K562 (cell line): Measurements from ENCODE around the gene IL18RAP. TPM values are rescaled to one million over a fixed set of nuclear protein-coding genes. Genes with fewer than 3 reads are reported as not detected.

Experiments used
- ELF4 ChIP-seq: fragments of 450-650 bp; formaldehyde crosslinking; IDR thresholded peaks from 2 replicates; pipeline ENCODE4 v1.4.0; 2022; ENCODE audit warnings: missing genetic modification characterization
- LCOR ChIP-seq: sonication (generic); formaldehyde crosslinking; IDR thresholded peaks from 2 replicates; pipeline ENCODE4 v1.8.0; 2022; ENCODE audit warnings: mild to moderate bottlenecking, missing genetic modification reagents
- PHF21A ChIP-seq: fragments of 450-650 bp; IDR thresholded peaks from 2 replicates; pipeline ENCODE4 v1.6.1; 2017; ENCODE audit warnings: low read depth, borderline replicate concordance
- REST ChIP-seq, 2 experiments: fragments of 450-650 bp; formaldehyde crosslinking in 1 of 2; IDR thresholded peaks; 2 replicates each; pipeline versions ENCODE4 v1.4.0 to v1.6.1; 2014 to 2020; ENCODE audit warnings: mild to moderate bottlenecking in 2 of 2, borderline replicate concordance in 1 of 2, low read depth in 1 of 2
- SMAD3 ChIP-seq: fragments of 450-650 bp; formaldehyde crosslinking; conservative IDR thresholded peaks from 2 replicates; pipeline ENCODE4 v1.4.0; 2020; ENCODE audit warnings: mild to moderate bottlenecking
- ZBTB12 ChIP-seq: fragments of 250-450 bp; sonication (Bioruptor Pico); IDR thresholded peaks from 2 replicates; pipeline ENCODE4 v1.4.0; 2020
- ZBTB17 ChIP-seq: fragments of 450-650 bp; formaldehyde crosslinking; IDR thresholded peaks from 2 replicates; pipeline ENCODE4 v1.4.0; 2020; ENCODE audit warnings: mild to moderate bottlenecking
- ZFP1 ChIP-seq: fragments of 450-650 bp; formaldehyde crosslinking; IDR thresholded peaks from 2 replicates; pipeline ENCODE4 v1.4.0; 2020; ENCODE audit warnings: mild to moderate bottlenecking, mixed read lengths
- ZNF449 ChIP-seq: fragments of 250-450 bp; sonication (Bioruptor Pico); IDR thresholded peaks from 2 replicates; pipeline ENCODE4 v1.8.0; 2022; ENCODE audit warnings: moderate library complexity, mild to moderate bottlenecking, inconsistent platforms
- ZNF589 ChIP-seq: fragments of 200-800 bp; sonication (Bioruptor generic); IDR thresholded peaks from 2 replicates; pipeline ENCODE4 v1.6.1; 2016; ENCODE audit warnings: low read depth, missing genetic modification characterization, missing compliant biosample characterization
- polyA plus RNA-seq, 8 experiments: library from polyadenylated mRNA; depleted of rRNA in 4 of 8; stranded (reverse) in 5 of 8; unstranded in 3 of 8; fragments of >200 nt; fragmentation: Nextera tagmentation in 2 of 8; fragmentation: Illumina TruSeq in 1 of 8; extraction: Ambion mirVana in 2 of 8; extraction: Trizol in 1 of 8; gene quantifications; 2 replicates each; pipeline versions ENCODE4 v1.2.1 to v1.2.3, GENCODE V29; 2011 to 2014; ENCODE audit warnings: inconsistent platforms in 1 of 8, missing spikeins in 1 of 8
- total RNA-seq, 7 experiments: library from RNA; depleted of rRNA in 6 of 7; stranded (reverse); fragments of >200 nt in 6 of 7; fragmentation: Illumina TruSeq in 2 of 7; extraction: Trizol in 2 of 7; gene quantifications; 2 replicates each; pipeline versions ENCODE4 v1.2.1 to v1.2.3, GENCODE V29; 2011 to 2021; ENCODE audit warnings: low replicate concordance in 1 of 7
- TF ChIP-seq, protein P1 (sequence below), 3 experiments: fragments of 200-800 bp in 1 of 3; fragments of 250-450 bp in 1 of 3; fragments of 450-650 bp in 1 of 3; sonication (Bioruptor Pico) in 1 of 3; sonication (Bioruptor generic) in 1 of 3; formaldehyde crosslinking in 1 of 3; IDR thresholded peaks; 2 replicates each; pipeline versions ENCODE4 v1.6.1 to v1.8.0; 2016 to 2022; ENCODE audit warnings: mild to moderate bottlenecking in 2 of 3, missing genetic modification characterization in 2 of 3, missing compliant biosample characterization in 1 of 3, moderate library complexity in 1 of 3

IL18RAP gene
- total and polyA plus RNA-seq, 9 of the 15 experiments (the other 6 are each of a cell fraction or from before 2014, with no cell fraction given): 1.1 to 20.5 (median 5.8) TPM

- TF ChIP-seq, protein P1, sequence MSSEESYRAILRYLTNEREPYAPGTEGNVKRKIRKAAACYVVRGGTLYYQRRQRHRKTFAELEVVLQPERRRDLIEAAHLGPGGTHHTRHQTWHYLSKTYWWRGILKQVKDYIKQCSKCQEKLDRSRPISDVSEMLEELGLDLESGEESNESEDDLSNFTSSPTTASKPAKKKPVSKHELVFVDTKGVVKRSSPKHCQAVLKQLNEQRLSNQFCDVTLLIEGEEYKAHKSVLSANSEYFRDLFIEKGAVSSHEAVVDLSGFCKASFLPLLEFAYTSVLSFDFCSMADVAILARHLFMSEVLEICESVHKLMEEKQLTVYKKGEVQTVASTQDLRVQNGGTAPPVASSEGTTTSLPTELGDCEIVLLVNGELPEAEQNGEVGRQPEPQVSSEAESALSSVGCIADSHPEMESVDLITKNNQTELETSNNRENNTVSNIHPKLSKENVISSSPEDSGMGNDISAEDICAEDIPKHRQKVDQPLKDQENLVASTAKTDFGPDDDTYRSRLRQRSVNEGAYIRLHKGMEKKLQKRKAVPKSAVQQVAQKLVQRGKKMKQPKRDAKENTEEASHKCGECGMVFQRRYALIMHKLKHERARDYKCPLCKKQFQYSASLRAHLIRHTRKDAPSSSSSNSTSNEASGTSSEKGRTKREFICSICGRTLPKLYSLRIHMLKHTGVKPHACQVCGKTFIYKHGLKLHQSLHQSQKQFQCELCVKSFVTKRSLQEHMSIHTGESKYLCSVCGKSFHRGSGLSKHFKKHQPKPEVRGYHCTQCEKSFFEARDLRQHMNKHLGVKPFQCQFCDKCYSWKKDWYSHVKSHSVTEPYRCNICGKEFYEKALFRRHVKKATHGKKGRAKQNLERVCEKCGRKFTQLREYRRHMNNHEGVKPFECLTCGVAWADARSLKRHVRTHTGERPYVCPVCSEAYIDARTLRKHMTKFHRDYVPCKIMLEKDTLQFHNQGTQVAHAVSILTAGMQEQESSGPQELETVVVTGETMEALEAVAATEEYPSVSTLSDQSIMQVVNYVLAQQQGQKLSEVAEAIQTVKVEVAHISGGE (CRISPR knock-in tag; IDR thresholded peaks at IDR 0.05): 0 out of 6 replicates have a peak, but pooled peaks of 1 of the 3 experiments have one; percentile 28
- TF ChIP-seq REST (IDR thresholded peaks at IDR 0.05; ENCODE audit: borderline replicate concordance) (no peak), REST (CRISPR knock-in tag; IDR thresholded peaks at IDR 0.05; ENCODE audit: low read depth) (0 out of 2 replicates have a peak, but pooled peaks have one; percentile 25), ZBTB17 (peak; percentile 65; the same call in 1 of the 2 replicates), ZBTB12 (CRISPR knock-in tag) (peak; percentile 50; the same call in 1 of the 2 replicates), ZNF449 (CRISPR knock-in tag) (peak; percentile 87), ZFP1 (CRISPR knock-in tag) (0 out of 2 replicates have a peak, but pooled peaks have one; percentile 52), SMAD3 (CRISPR knock-in tag) (peak; percentile 57; the same call in 1 of the 2 replicates), PHF21A (no peak), LCOR (CRISPR knock-in tag) (no peak), ELF4 (CRISPR knock-in tag) (0 out of 2 replicates have a peak, but pooled peaks have one; percentile 29), ZNF589 (CRISPR knock-in tag) (peak; percentile 80)
Observed at GRCh38 chr2:102423368-102423767, 408 bp downstream of the IL18RAP start (continued).
